Stimulated activated CD8-positive, alpha-beta memory T cell treated with anti-CD3 and anti-CD28 coated beads, Interleukin-7, amount 100 ng/mL, for 48 hours (primary cell): ENCODE data around the gene WDFY1.

Experiments
- DNase-seq, 2 donors: peaks; one replicate each; pipeline ENCODE4 v3.0.0-alpha.2; 2020; ENCODE audit warnings: low read depth in 1 of 2; ENCODE audit errors: extremely low read depth in 1 of 2

WDFY1 gene, protein sequence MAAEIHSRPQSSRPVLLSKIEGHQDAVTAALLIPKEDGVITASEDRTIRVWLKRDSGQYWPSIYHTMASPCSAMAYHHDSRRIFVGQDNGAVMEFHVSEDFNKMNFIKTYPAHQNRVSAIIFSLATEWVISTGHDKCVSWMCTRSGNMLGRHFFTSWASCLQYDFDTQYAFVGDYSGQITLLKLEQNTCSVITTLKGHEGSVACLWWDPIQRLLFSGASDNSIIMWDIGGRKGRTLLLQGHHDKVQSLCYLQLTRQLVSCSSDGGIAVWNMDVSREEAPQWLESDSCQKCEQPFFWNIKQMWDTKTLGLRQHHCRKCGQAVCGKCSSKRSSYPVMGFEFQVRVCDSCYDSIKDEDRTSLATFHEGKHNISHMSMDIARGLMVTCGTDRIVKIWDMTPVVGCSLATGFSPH

DNA sequence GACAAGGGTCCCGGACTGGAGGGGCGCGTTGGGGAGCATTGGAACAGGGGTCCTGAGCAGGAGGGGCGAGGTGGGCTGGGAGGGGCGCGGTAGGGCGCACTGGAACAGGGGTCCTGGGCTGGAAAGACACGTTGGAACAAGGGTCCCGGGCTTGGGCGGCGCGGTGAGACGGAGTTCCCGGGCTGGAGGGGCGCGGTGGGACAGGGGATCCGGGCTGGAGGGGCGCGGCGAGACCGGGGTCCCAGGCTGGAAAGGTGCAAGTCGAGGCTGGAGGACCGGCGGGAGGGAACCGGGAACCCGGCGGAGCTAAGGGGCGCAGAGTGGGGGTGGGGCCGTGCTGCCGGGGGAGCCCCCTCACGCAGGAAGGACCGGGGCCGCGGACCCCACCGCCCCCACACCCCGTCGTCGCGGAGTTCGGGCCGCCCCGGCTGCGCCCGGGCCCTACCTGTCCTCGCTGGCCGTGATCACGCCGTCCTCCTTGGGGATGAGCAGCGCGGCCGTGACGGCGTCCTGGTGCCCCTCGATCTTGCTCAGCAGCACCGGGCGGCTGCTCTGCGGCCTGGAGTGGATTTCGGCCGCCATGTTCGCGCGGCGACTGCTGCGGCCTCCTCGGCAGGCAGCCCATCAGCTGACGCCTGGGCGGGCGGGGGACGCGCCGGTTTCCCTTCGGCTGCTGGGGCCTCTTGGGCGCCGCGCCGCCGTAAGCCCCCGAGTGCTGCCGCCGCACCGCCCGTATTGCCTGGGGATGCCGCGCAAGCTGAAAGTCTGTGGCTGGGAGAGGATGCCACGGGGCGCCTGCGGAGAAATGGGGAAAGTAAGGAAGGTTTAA is at the start of gene WDFY1:
TSS of gene WDFY1 (minus strand) at position 633 of the 829 bp plus-strand sequence. CDS start at position 582, 51 bp downstream.
- DNase-seq, result peak; percentile 72 to 84

DNA sequence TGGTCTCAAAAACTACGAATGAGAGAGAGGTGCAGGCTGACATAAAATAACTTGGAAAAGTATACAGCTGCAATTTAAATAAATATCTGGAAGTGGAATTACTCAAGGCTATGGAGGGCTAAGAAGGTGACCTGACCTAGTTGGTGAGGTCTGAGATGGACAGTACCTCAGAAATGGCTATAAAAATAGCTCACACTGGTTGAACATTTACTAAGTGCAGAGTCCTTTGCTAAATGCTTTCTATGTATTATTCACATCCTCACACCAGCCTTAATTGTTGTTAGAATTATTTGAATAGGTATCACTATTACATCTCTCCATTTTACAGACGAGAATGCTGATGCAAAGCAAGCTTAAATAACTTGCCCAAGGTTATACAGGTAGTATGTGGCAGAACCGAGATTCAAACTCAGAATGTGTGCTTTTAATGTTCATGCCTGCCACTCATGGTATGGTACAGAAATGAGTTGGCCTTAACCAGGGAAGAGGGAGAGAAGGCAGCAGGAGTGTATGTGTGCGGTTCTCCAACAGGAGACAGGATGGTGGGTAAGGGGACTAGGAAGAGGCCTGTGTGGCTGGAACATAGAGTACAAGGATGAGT is 49.5 kb upstream of the WDFY1 start:
- DNase-seq, result no peak

DNA sequence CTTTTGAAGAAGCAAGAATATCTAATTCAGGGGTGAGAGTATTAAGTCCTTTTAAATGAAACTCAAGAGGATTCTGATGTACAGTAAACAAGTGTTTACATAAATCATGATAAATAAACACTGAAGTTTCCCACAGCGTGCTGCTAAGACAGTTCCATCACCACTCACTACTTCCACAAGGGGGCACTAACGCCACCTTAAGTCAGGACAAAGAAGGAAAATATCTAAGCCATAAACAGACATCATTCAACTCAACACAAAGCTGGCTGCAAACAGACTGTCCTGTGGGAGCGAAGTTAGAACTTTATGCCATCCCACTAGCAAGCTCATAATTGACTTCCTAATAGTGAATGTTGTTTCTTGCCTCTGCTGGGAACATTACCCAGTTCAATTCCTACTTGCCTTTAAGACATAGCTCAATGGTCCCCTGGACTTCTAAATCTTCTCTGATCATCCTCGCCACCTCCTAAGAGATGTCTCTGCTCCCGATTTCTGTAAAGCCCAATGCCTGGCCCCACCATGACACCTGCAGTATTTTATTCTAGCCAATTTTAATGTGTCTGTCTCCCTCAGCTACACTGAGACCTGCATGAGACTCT is 48.6 kb upstream of the WDFY1 start:
- peak in 1 of 2 donors; percentile 39 for DNase-seq

DNA sequence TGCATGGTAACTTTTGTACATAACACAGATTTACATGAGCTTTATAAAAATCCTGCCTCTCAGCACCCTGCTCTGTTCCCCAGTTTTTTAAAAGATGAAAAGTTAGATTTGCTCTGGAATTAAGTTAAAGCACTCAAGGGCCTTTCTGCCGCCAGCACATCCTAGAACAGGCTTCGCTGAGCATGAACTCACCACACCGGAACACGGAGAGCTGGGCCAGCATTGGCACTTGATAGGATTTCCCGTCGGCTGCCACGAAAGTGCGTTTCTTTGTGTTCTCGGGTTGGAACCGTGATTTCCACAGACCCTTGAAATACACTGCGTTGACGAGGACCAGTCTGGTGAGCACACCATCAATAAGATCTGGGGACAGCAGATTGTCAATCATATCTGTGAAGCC is 46.5 kb upstream of the WDFY1 start:
- DNase-seq, result no peak

DNA sequence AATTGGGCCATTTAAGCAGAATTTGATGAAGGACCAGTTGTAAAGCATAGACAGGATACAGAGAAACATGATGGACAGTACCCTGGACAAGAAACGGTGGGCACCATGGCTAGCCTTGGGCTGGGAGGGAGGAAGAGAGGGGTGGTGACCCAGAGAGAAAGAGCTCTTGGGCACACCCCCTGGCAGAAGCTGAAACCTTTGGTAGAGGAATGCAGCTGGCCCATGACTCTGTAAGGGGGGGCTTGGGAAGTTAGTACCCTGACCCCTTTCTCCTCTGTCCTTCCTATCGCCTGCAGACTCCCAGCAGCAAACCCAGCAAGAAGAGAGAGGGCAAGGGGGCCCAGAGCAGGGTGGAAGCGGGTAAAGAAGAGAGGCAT is 44.7 kb upstream of the WDFY1 start:
- no peak for DNase-seq

DNA sequence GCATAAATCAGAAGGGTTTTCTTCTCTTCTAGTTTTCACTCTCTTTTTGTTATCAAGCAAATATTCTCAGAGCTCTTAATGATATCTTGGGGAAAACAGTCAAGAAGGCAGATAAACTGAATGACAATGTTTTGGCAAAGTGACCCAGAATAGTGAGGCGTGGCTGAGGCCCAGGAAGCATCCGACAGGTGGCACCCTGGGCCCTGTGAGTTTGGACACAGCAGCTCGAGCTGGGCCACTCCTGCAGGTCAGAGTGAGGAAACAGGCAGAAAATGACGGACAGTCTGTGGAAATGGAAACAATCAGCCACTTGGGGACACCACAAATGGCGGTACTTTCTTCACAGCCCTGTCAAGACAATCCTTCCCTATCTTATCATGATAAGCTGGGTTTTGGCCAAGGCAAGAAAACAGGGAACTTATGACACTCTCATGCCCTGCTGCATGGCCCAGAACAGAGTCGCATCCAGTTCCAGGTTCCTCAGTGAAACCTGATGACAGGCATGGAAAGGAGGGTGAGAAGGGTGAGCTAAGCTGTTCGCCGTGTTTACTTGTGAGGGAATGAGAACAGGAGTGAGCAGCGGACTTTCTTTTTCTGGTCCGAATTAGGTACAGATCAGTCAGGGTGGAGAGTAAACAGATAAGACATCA is 44.2 kb upstream of the WDFY1 start:
- DNase-seq, result no peak

DNA sequence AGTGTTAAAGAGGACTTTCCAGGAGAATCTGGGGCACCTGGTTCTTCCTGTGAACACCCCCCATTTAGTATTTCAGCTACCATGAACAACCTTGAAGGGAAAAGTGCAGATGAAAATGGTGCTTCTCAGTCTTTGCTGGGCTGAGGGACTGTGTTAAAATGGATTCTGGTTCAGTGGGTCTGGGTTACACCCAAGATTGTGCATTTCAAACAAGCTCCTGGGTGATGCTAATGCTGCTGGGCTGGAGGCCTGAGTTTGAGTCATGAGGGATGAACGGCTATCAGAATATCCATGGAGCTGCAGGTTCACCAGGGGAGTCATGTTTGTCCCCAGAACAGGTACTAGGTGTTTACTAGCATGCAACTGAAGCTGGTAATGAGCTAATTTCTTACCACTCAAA is 36.1 kb upstream of the WDFY1 start:
- no peak for DNase-seq

DNA sequence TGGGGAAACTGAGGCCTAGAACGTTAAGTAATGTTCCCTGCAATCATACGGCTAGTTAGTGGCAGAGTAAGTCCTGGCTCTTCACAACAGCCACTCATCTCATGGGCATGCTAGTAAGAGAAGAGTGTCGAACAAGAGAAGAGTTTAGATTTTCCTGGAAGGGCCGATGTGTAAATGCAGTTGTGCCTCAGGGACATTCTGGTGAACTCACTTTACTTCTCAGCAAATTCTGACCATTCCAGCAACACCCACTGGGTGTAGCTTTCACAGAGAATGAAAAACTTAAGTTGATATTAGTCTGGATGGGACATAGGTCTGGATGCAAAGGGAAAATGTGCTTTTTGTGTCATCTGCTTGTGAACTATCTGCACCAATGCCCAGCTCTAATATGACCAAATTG is 35.7 kb upstream of the WDFY1 start:
- no peak for DNase-seq

DNA sequence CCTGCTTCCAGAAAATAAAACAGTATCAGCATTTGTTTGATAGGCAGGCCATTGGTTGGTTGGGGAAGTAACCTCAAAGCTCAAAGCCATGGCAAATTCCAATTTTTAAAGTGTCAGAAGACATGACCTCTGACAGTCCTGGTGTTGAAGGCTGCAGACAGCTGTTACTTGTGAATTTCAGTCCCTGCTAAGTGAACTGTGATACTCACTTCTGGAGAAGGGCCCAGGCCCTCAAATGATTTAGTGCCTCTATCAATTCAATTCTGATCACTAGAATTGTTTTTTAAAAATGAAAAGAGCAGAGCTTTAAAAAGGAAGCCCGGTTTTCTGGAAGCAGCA is 35.2 kb upstream of the WDFY1 start:
- no peak for DNase-seq

DNA sequence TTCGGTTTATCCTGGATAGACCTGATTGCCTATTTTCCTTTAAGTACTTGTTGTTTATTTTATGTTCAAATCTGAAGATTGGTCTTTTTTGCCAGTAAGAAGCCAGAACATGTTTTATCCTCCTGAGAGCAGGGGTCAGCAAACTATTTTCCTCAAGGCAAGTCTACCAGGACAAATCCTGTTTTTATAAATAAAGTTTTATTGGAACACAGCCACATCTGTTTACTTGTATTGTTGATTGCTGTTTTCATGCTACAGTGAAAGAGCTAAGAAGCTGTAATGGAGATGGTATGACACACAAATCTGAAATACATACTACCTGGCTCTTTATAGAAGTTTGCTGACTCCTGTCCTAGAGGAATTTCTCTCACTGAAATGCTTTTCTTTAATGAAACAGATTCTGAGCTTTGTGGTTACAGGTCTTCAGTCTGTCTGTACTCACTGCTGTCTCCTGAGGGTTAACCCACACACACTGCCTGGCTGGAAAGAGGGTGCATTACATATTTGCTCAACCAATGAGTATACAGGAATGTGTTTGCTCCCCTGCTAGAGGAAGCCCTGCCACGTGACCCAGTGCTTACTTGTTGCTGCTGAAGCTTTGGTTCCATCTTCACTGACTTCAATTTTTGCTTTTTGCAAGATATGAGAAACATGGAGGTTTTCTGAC is 34.7 kb upstream of the WDFY1 start:
- DNase-seq, result no peak

DNA sequence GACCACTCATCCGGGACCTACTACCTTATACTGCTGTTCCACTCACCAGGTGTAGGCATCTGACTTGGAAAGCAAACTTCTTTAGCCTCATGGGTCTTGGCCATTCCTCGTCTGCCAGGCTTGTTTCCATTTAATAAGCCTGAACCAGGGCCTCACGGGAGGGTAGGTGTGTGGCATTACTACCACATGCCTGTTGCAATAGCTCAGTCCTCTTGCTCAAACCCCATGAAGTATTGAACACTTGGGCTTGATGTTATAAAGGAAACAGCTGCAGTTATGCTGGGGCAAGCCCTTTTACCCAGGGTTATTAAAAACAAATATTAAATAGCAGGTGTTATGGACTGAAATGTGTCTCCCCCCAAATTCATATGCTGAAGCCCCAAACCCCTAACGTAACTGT is 33.3 kb upstream of the WDFY1 start:
- DNase-seq, result no peak

DNA sequence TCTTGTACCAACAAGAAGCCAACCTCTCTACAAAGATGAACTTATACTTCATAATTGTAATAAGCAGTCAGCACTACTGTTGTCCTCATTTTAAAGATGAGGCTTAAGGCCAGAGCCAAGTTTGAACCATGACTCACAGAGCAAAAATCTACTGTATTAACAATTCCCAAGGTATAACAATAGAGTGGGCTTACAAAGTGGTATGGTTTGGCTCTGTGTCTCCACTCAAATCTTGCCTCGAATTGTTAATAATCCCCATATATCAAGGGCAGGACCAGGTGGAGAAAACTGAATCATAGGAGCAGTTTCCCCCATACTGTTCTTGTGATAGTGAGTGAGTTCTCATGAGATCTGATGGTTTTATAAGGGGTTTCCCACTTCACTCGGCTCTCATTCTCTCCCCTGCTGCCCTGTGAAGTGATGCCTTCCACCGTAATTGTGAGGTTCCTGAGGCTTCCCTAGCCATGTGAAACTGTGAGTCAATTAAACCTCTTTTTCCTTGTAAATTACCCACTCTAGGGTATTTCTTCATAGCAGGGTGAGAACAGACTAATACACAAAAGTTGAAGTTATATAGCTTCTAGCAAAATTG is 31.6 kb upstream of the WDFY1 start:
- DNase-seq, result no peak

DNA sequence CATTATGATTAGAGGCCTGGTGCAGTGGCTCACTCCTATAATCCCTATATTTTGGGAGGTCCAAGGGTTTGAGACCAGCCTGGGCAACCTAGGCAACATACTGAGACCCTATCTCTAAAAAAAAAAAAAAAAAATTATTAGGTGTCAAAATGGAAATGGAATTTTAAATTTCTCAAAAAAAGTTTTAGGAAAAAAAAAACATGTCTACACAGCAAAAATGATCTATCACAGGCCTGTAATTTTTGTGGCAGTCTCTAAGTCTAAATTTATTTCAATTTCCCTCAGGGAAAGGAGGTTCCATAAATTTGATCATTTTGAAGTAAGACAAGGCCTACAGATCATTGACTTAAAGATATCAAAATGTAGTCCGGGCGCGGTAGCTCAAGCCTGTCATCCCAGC is 28.5 kb upstream of the WDFY1 start:
- no peak for DNase-seq

DNA sequence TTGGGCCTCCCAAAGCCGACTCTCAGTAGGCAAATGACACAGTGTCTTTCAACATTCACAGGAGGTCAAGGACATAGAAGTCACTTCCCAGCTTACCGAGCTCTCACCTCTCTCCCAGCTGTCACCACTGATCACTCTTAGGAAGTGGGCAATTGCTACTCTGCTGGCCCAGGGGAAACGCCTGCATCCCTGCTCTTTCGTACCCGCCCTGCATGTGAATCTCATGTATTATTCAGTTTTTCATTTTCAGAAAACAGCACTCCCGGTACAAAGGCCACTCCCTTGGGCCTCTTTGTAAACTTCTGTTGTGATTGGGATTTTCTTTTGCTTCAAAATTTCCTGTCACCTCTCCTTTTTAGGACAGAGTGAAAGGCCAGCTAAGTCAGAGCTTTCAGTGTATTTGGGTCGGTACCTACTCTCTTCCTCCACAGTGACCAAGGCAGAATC is 27.5 kb upstream of the WDFY1 start:
- no peak for DNase-seq

DNA sequence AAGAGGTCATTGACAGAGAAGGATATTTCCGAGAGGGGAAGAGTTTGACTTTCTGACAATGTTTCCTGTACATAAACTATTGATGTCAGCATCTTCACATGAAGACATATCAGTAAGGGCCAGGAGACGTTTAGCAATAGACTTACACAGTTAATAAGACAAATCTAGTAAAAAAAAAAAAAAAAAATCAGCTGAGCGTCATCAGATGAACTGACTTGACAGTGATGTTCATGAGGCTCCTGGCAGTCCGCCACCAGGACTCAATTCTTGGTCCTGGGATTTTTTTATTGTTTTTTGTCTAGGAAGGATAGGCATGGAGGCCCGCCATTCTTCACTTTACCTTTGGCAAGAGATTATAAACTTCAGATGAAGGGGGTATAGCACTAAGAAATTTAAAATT is 26.6 kb upstream of the WDFY1 start:
- no peak for DNase-seq

DNA sequence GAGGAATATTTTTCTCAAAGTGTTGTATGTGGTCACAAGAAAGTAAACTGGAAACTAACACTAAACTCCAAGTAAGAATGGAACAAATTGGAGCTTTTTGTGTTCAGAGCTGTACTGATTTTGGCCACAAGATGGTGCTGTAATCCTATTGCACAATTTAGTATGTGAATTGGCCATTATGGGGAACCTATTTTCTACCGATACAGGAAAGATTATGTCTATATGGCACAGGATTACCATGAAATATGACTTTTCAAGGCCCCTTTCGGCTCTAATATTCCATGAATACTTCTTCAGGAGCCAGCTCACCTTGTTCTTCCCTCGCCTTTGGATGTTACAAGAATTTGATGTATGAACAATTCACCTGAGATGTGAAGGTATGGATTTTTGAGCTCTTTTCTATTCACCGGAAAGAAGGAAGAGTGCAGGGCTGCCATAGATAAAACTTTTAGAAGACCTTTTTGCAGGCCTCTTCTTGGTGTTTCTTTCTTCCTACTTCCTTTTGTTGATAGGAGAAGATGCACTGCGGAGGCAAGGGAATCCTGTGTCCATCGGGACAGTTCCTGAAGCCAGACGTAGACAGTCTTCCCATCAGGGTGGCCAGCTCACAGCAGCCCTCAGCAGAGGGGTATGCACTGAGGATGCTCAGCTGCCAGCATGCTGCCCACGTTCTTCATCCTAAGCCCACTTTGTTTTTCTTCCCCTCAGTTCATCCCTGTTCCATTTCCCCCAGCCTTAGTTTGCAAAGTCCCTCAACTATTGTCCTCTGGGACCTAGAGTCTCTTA is 25.4 kb upstream of the WDFY1 start:
- DNase-seq, result no peak

DNA sequence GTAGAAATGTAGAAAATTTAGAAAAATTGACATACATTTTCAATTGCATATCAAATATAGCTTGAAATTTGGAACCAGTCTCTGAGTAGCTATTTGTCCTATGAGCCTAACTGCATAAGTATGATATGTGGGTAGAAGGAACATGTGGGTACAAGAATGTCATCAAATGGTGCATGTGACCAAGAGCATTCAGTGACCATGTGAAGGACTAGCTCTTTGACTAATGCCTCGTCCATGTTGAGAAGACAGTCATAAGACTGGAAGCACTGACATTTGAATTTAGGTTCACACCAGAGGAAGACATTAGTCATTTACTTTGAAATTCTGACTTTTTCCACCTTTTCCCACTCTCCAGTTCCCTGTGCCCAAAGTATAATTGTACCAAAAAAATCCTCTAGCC is 24.7 kb upstream of the WDFY1 start:
- no peak for DNase-seq

DNA sequence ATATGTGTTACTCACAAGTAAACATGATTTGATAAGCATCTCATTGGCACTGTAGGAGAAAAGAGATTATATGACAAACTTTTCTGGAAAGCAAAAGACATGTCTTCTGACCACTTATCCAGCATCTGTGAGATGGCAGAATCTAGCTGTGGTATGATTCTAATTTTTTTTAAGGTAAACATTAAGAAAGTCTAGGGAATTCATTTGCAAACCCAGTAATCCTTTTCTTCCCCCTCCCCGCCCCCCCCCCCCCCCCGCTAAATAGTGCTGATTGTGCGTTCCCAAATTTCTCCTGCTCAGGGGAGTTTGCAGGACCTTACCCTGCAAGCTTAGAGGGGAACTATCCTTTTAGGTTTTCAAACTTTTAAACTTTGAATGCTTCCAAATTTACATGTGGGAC is 24.2 kb upstream of the WDFY1 start:
- no peak for DNase-seq

DNA sequence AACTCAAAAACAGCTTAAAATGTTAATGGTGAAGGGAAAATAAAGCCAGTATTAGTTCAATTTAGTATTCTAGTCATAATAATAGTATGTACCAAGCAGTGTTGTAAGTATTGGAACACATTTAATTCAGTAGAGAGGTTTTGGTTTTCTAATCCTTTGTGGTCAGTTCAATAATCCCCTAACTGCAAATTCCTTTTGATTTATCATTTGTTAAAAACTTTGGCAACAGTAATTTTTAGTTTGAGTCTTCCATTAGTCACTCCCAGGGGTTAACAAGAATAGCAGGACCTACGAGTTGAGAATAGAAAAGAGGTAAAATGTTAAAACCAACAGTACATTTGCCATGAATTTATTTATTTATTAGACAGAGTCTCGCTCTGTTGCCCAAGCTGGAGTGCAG is 22.8 kb upstream of the WDFY1 start:
- DNase-seq, result no peak
